ENCODE measurements around the gene CCNB3.

Gene CCNB3

GRCh38 chrX:50168241-50168687, 36.3 kb upstream of the CCNB3 start:
- H3K4ac ChIP-seq (ENCODE audit: low read depth, low read length): no peak overlapping the region
- no peak overlapping the region for H3K23ac ChIP-seq (ENCODE audit: low read length)
- H3K9ac ChIP-seq (ENCODE audit: low read length): no peak overlapping the region
- H2BK120ac ChIP-seq (ENCODE audit: low read depth, low read length): no peak overlapping the region
- no peak overlapping the region for H2AK5ac ChIP-seq (ENCODE audit: low read length)
- H3K56ac ChIP-seq (ENCODE audit: low read length): no peak overlapping the region
- no CpG with 5 or more reads among the region's 5 CpGs for WGBS (ENCODE audit: extremely low coverage, insufficient coverage, low lambda C conversion rate)
- no peak for DNase-seq
- H4K8ac ChIP-seq (ENCODE audit: low read depth, low read length): no peak overlapping the region
- H3K27me3 ChIP-seq (ENCODE audit: insufficient read depth, low read length, poor library complexity): no peaks in the 10 kb centered on the region
- H4K5ac ChIP-seq (ENCODE audit: low read length): no peak overlapping the region
- no peak overlapping the region for H3K4me2 ChIP-seq (ENCODE audit: low read length)
- no peak overlapping the region for H2BK5ac ChIP-seq (ENCODE audit: low read length)
- H3K4me1 ChIP-seq (ENCODE audit: control insufficient read depth, low read depth, low read length): no peaks in the 10 kb centered on the region
- H3K79me1 ChIP-seq (ENCODE audit: low read length): no peaks in the 10 kb centered on the region
- H3K27ac ChIP-seq (ENCODE audit: low read depth, low read length): no peak overlapping the region
- H3K36me3 ChIP-seq (ENCODE audit: control insufficient read depth, insufficient read depth, low read length): no peaks in the 10 kb centered on the region
- no peak overlapping the region for H3K4me3 ChIP-seq (ENCODE audit: low read length)
- H3K18ac ChIP-seq (ENCODE audit: low read length): no peak overlapping the region
- H2BK15ac ChIP-seq (replicated peaks; ENCODE audit: low read depth): no peak overlapping the region
- H3K79me2 ChIP-seq (ENCODE audit: control insufficient read depth, insufficient read depth, low read length): no peaks in the 10 kb centered on the region

GRCh38 chrX:50169717-50170116, 34.8 kb upstream of the CCNB3 start:
- H3K79me2 ChIP-seq (ENCODE audit: control insufficient read depth, insufficient read depth, low read length): no peaks in the 10 kb centered on the region
- no peak for DNase-seq
- H3K18ac ChIP-seq (ENCODE audit: low read length): no peak overlapping the region
- no peak overlapping the region for H2AK5ac ChIP-seq (ENCODE audit: low read length)
- H3K23ac ChIP-seq (ENCODE audit: low read length): no peak overlapping the region
- WGBS (ENCODE audit: extremely low coverage, insufficient coverage, low lambda C conversion rate): no CpG with 5 or more reads among the region's 3 CpGs
- no peaks in the 10 kb centered on the region for H3K36me3 ChIP-seq (ENCODE audit: control insufficient read depth, insufficient read depth, low read length)
- H3K27me3 ChIP-seq (ENCODE audit: insufficient read depth, low read length, poor library complexity): no peaks in the 10 kb centered on the region
- no peak overlapping the region for H2BK120ac ChIP-seq (ENCODE audit: low read depth, low read length)
- no peak overlapping the region for H4K5ac ChIP-seq (ENCODE audit: low read length)
- no peak overlapping the region for H3K4me2 ChIP-seq (ENCODE audit: low read length)
- no peak overlapping the region for H4K8ac ChIP-seq (ENCODE audit: low read depth, low read length)
- no peaks in the 10 kb centered on the region for H3K4me1 ChIP-seq (ENCODE audit: control insufficient read depth, low read depth, low read length)
- H3K4me3 ChIP-seq (ENCODE audit: low read length): no peak overlapping the region
- no peak overlapping the region for H2BK15ac ChIP-seq (replicated peaks; ENCODE audit: low read depth)
- H3K27ac ChIP-seq (ENCODE audit: low read depth, low read length): no peak overlapping the region
- H3K79me1 ChIP-seq (ENCODE audit: low read length): no peaks in the 10 kb centered on the region
- no peak overlapping the region for H2BK5ac ChIP-seq (ENCODE audit: low read length)
- no peak overlapping the region for H3K4ac ChIP-seq (ENCODE audit: low read depth, low read length)
- H3K9ac ChIP-seq (ENCODE audit: low read length): no peak overlapping the region
- H3K56ac ChIP-seq (ENCODE audit: low read length): no peak overlapping the region

DNA sequence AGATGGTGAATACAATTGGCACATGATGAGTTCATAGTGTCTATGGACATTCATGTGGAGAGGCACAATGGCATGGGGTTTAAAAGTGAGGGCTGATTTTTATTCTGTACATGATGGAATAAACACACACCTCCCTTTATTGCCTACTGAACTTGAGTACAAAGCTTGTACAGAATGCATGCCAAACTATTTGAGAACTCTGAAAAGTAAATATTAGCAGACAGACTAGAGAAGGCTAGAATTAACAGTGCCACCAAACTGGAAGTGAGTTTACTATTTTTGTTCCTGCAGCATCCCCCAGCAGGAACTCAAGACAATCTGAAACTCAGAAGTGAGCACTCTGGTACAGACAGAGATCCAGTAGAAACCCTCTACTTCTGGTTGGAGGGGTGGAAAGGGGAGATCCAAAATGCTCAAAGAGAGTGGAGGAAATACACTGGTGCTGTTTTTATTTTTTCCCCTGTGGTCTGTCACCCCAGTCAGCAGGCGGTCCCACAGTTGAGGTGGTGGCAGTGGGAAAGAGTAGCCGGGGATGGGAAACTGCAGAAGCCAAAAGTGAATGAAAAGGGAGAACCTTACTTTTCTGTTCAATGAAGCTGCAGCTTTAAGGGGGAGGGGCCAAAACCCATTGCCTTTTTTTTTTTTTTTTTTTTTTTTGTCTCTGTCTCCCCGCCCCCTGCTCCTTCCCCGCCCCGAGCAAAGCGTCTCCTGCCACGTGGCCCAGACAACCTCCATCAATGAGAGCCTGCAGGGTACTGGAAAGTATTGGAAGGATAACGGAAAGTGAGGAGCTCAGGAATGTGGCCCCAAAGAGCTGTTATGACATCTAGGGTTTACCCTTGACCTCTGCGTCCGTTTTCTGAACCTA, 24.3 kb upstream of the CCNB3 start:
- Histone ChIP-seq H4K8ac (ENCODE audit: low read depth, low read length) (no peak overlapping the region), H3K79me2 (ENCODE audit: control insufficient read depth, insufficient read depth, low read length) (no peaks in the 10 kb centered on the region), H3K18ac (ENCODE audit: low read length) (no peak overlapping the region), H4K5ac (ENCODE audit: low read length) (no peak overlapping the region), H2BK15ac (replicated peaks; ENCODE audit: low read depth) (peak overlapping the region; percentile 74), H3K4me2 (ENCODE audit: low read length) (no peak overlapping the region), H3K27me3 (ENCODE audit: insufficient read depth, low read length, poor library complexity) (no peaks in the 10 kb centered on the region), H3K23ac (ENCODE audit: low read length) (no peak overlapping the region), H3K9ac (ENCODE audit: low read length) (no peak overlapping the region), H3K4me1 (ENCODE audit: control insufficient read depth, low read depth, low read length) (peaks cover 6% of the 10 kb centered on the region), H3K4ac (ENCODE audit: low read depth, low read length) (no peak overlapping the region), H3K4me3 (ENCODE audit: low read length) (no peak overlapping the region), H2AK5ac (ENCODE audit: low read length) (no peak overlapping the region), H2BK5ac (ENCODE audit: low read length) (no peak overlapping the region), H3K56ac (ENCODE audit: low read length) (no peak overlapping the region), H3K36me3 (ENCODE audit: control insufficient read depth, insufficient read depth, low read length) (no peaks in the 10 kb centered on the region), H2BK120ac (ENCODE audit: low read depth, low read length) (no peak overlapping the region), H3K79me1 (ENCODE audit: low read length) (no peaks in the 10 kb centered on the region), H3K27ac (ENCODE audit: low read depth, low read length) (no peak overlapping the region)
- DNase-seq: peak; percentile 34
- no CpG with 5 or more reads among the region's 10 CpGs for WGBS (ENCODE audit: extremely low coverage, insufficient coverage, low lambda C conversion rate)

DNA sequence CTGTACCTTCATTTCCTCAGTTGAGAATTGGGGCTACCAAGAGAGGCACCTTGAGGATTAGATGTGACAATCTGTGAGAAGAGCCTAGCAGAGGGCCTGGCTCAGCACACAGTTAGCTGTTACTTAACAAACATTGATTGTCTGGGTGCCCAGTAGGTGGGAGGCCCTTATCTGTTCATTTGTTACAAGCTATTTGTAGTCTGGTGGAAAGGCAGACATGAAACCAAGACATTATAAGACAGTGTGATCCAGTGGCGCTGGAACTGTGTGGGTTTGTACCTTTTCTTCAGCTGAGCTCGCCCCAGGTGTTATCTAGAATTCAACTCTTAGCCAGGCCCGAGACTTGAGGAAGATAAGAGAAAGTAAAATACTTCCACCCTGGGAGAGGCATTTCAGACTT, 20.7 kb upstream of the CCNB3 start:
- Histone ChIP-seq H3K4me1 (ENCODE audit: control insufficient read depth, low read depth, low read length) (peaks cover 6% of the 10 kb centered on the region), H2AK5ac (ENCODE audit: low read length) (no peak overlapping the region), H2BK15ac (replicated peaks; ENCODE audit: low read depth) (no peak overlapping the region), H3K36me3 (ENCODE audit: control insufficient read depth, insufficient read depth, low read length) (no peaks in the 10 kb centered on the region), H3K23ac (ENCODE audit: low read length) (no peak overlapping the region), H3K56ac (ENCODE audit: low read length) (no peak overlapping the region), H3K9ac (ENCODE audit: low read length) (no peak overlapping the region), H3K4ac (ENCODE audit: low read depth, low read length) (no peak overlapping the region), H3K27me3 (ENCODE audit: insufficient read depth, low read length, poor library complexity) (no peaks in the 10 kb centered on the region), H3K18ac (ENCODE audit: low read length) (no peak overlapping the region), H3K79me2 (ENCODE audit: control insufficient read depth, insufficient read depth, low read length) (no peaks in the 10 kb centered on the region), H4K8ac (ENCODE audit: low read depth, low read length) (no peak overlapping the region), H2BK5ac (ENCODE audit: low read length) (no peak overlapping the region), H3K27ac (ENCODE audit: low read depth, low read length) (no peak overlapping the region), H3K4me2 (ENCODE audit: low read length) (no peak overlapping the region), H2BK120ac (ENCODE audit: low read depth, low read length) (no peak overlapping the region), H3K79me1 (ENCODE audit: low read length) (no peaks in the 10 kb centered on the region), H4K5ac (ENCODE audit: low read length) (no peak overlapping the region), H3K4me3 (ENCODE audit: low read length) (no peak overlapping the region)
- DNase-seq: peak; percentile 66
- WGBS (ENCODE audit: extremely low coverage, insufficient coverage, low lambda C conversion rate): no CpG with 5 or more reads among the region's 3 CpGs

DNA sequence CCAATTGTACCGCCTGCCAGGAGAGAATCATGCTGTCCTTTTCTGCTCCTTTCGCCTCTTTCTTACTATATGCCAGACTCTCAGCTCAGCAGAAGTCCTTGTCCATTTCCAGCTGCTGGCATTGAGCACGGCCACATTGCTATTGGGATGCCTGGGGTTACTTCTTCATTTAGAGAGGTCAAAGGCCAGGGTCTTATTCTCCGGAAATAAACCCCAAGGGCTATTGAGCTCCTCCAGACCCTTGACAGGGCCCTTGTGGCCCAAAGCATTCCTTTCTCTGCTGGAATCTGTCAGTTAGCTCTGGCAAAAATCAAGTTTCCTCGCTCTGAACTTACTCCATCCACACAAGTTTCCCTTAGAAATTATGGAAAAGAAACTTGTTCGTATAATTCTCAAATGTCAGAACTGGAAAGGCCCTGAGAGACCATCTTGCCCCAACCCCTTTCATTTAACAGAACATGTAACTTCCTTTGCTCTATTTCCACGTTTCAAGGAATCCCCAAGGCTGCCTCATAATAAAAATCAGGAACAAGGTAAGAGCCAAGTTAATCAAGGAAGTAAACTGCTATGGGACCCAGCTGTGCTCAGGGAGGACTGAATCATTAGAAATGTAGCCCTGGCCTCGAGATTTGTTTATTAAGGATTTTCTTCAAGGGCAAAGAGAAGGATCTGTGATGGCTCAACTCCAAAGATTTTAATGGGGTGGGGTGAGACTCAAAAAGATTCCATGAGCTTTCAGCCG, 15.5 kb upstream of the CCNB3 start:
- Histone ChIP-seq H2BK5ac (ENCODE audit: low read length) (no peak overlapping the region), H3K9ac (ENCODE audit: low read length) (no peak overlapping the region), H2AK5ac (ENCODE audit: low read length) (no peak overlapping the region), H4K5ac (ENCODE audit: low read length) (no peak overlapping the region), H3K23ac (ENCODE audit: low read length) (no peak overlapping the region), H3K4me2 (ENCODE audit: low read length) (no peak overlapping the region), H3K4ac (ENCODE audit: low read depth, low read length) (peak overlapping the region; percentile 4), H2BK120ac (ENCODE audit: low read depth, low read length) (no peak overlapping the region), H3K4me1 (ENCODE audit: control insufficient read depth, low read depth, low read length) (peaks cover 3% of the 10 kb centered on the region), H2BK15ac (replicated peaks; ENCODE audit: low read depth) (no peak overlapping the region), H3K27ac (ENCODE audit: low read depth, low read length) (no peak overlapping the region), H3K56ac (ENCODE audit: low read length) (no peak overlapping the region), H3K27me3 (ENCODE audit: insufficient read depth, low read length, poor library complexity) (no peaks in the 10 kb centered on the region), H3K4me3 (ENCODE audit: low read length) (no peak overlapping the region), H3K79me1 (ENCODE audit: low read length) (no peaks in the 10 kb centered on the region), H3K36me3 (ENCODE audit: control insufficient read depth, insufficient read depth, low read length) (no peaks in the 10 kb centered on the region), H4K8ac (ENCODE audit: low read depth, low read length) (no peak overlapping the region), H3K79me2 (ENCODE audit: control insufficient read depth, insufficient read depth, low read length) (no peaks in the 10 kb centered on the region), H3K18ac (ENCODE audit: low read length) (peak overlapping the region; percentile 51)
- WGBS (ENCODE audit: extremely low coverage, insufficient coverage, low lambda C conversion rate): no CpG with 5 or more reads among the region's 9 CpGs
- DNase-seq: no peak
